H1 (cell line): Measurements from ENCODE around the gene LILRA1.

Experiments used
- CHD1 ChIP-seq: IDR thresholded peaks from 2 replicates; pipeline ENCODE4 v1.6.1; 2012; ENCODE audit warnings: low read depth, low read length, improper control_type of control experiment
- EP300 ChIP-seq, 2 experiments: IDR thresholded peaks; 1 replicate in 1 of 2; 2 replicates in 1 of 2; pipeline ENCODE4 v1.6.1; 2011 to 2012; ENCODE audit warnings: low read depth in 2 of 2, low read length in 2 of 2, mild to moderate bottlenecking in 2 of 2, borderline replicate concordance in 1 of 2, inconsistent platforms in 1 of 2, moderate library complexity in 1 of 2
- GABPA ChIP-seq: IDR thresholded peaks from 2 replicates; pipeline ENCODE4 v1.6.1; 2011; ENCODE audit warnings: mild to moderate bottlenecking, low read length, moderate library complexity, borderline replicate concordance; ENCODE audit not compliant: insufficient read depth
- POLR2A ChIP-seq, 2 experiments: IDR thresholded peaks; 1 replicate in 1 of 2; 2 replicates in 1 of 2; pipeline ENCODE4 v1.6.1; 2011; ENCODE audit warnings: low read depth in 2 of 2, low read length in 2 of 2, mild to moderate bottlenecking in 2 of 2; ENCODE audit errors: control extremely low read depth in 1 of 2
- RFX5 ChIP-seq: IDR thresholded peaks from 2 replicates; pipeline ENCODE4 v1.6.1; 2011; ENCODE audit warnings: low read depth, low read length, improper control_type of control experiment, borderline replicate concordance
- TAF1 ChIP-seq: IDR thresholded peaks from 2 replicates; pipeline ENCODE4 v1.6.1; 2011; ENCODE audit warnings: mild to moderate bottlenecking, low read depth, low read length
- TCF12 ChIP-seq: IDR thresholded peaks from 2 replicates; pipeline ENCODE4 v1.6.1; 2011; ENCODE audit warnings: low read depth, mild to moderate bottlenecking, low read length
- TF ChIP-seq, protein P1 (sequence below): IDR thresholded peaks from 2 replicates; pipeline ENCODE4 v1.6.1; 2011; ENCODE audit warnings: low read depth, mild to moderate bottlenecking, low read length; ENCODE audit not compliant: insufficient read depth
- TF ChIP-seq, protein P2 (sequence below), 3 experiments: IDR thresholded peaks; 1 replicate in 2 of 3; 2 replicates in 1 of 3; pipeline versions ENCODE4 v1.5.1 to v1.6.1; 2011; ENCODE audit warnings: low read length in 3 of 3, mild to moderate bottlenecking in 3 of 3, inconsistent platforms in 2 of 3, low read depth in 1 of 3, moderate library complexity in 1 of 3; ENCODE audit not compliant: insufficient read depth in 1 of 3; ENCODE audit errors: control extremely low read depth in 1 of 3

DNA sequence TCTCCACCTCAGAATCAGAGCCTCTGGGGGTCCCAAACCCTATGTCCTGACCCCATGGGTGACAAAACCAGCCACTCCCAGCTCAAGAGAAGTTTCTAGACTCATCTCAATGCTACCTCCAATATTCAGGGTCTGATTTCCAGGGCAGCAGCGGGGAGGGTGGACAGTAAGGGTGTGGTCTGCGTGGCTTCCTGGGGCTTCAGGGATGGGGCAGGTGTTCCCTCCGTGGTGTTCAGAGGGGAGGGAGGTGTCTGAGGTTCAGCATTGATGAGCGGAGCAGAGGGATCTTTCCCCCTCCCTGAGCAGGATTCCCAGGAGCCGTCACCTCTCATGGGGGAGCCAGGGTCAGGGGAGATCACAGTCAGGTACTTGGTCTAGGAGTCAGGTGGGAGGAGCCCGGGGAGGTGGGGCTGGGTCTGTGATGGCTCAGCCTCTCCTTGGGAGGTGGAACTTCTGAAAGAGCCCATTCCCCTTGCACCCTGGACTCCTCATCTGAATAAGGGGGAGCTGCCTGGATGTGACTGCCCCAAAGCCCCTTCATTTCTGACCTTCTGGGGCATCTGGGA is 16.9 kb upstream of the LILRA1 start:
- TF ChIP-seq EP300 (IDR thresholded peaks at IDR 0.05; ENCODE audit: borderline replicate concordance in 1 of 2, low read depth in 2 of 2, low read length in 2 of 2) (no peak), POLR2A (IDR thresholded peaks at IDR 0.05; ENCODE audit: control extremely low read depth in 1 of 2, low read depth in 2 of 2, low read length in 2 of 2) (no peak), GABPA (no peak), TCF12 (no peak), TAF1 (no peak), RFX5 (no peak), CHD1 (no peak)
- TF ChIP-seq, protein P1, sequence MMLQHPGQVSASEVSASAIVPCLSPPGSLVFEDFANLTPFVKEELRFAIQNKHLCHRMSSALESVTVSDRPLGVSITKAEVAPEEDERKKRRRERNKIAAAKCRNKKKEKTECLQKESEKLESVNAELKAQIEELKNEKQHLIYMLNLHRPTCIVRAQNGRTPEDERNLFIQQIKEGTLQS, result no peak
- TF ChIP-seq, protein P2, sequence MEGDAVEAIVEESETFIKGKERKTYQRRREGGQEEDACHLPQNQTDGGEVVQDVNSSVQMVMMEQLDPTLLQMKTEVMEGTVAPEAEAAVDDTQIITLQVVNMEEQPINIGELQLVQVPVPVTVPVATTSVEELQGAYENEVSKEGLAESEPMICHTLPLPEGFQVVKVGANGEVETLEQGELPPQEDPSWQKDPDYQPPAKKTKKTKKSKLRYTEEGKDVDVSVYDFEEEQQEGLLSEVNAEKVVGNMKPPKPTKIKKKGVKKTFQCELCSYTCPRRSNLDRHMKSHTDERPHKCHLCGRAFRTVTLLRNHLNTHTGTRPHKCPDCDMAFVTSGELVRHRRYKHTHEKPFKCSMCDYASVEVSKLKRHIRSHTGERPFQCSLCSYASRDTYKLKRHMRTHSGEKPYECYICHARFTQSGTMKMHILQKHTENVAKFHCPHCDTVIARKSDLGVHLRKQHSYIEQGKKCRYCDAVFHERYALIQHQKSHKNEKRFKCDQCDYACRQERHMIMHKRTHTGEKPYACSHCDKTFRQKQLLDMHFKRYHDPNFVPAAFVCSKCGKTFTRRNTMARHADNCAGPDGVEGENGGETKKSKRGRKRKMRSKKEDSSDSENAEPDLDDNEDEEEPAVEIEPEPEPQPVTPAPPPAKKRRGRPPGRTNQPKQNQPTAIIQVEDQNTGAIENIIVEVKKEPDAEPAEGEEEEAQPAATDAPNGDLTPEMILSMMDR (IDR thresholded peaks at IDR 0.05; ENCODE audit: control extremely low read depth in 1 of 3, insufficient read depth in 1 of 3, low read depth in 1 of 3, low read length in 3 of 3), result no peak
